C4-2B (cell line): ENCODE results near the gene EML6.

ENCODE experiments used
- ZFX ChIP-seq: fragments of 450-650 bp; IDR thresholded peaks from 2 replicates; pipeline ENCODE4 v1.6.1; 2017
- TF ChIP-seq, protein P1 (sequence below): fragments of 450-650 bp; conservative IDR thresholded peaks from 2 replicates; pipeline ENCODE4 v1.5.1; 2017; ENCODE audit warnings: mild to moderate bottlenecking

DNA sequence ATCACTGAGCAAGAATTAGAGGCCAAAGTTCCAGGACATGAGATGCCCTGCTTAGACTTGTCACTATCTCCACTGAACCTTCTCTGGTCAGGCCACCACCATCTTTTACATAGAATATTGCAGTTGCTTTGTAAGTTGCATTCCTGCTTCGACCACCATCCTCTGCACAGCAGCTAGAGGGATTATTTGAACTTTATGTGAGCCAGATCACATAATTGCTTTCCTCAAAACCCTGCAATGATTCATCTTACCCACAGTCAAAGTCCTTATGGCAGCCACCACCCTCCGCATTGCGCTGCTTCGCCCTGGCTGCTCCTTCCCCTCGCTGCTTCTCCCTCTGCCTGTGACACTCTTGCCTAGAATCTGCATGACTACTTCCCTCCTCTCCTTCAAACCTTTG lies 111.3 kb downstream of the EML6 start:
- TF ChIP-seq, protein P1, sequence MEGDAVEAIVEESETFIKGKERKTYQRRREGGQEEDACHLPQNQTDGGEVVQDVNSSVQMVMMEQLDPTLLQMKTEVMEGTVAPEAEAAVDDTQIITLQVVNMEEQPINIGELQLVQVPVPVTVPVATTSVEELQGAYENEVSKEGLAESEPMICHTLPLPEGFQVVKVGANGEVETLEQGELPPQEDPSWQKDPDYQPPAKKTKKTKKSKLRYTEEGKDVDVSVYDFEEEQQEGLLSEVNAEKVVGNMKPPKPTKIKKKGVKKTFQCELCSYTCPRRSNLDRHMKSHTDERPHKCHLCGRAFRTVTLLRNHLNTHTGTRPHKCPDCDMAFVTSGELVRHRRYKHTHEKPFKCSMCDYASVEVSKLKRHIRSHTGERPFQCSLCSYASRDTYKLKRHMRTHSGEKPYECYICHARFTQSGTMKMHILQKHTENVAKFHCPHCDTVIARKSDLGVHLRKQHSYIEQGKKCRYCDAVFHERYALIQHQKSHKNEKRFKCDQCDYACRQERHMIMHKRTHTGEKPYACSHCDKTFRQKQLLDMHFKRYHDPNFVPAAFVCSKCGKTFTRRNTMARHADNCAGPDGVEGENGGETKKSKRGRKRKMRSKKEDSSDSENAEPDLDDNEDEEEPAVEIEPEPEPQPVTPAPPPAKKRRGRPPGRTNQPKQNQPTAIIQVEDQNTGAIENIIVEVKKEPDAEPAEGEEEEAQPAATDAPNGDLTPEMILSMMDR, result no peak
- no peak for TF ChIP-seq ZFX
